GM04504 (cell line): ENCODE results near the gene TEK.
"Not testable (repeated sequence)": the region's sequence is repeated elsewhere in the genome, so short reads cannot be mapped to it uniquely, and the experiment has no call there.

ENCODE experiments used
- DNase-seq: peaks from one replicate; pipeline ENCODE4 v3.0.0-alpha.2; 2012; ENCODE audit warnings: low read depth

Gene TEK

GRCh38 chr9:27227192-27227591 lies 118.2 kb downstream of the TEK start:
- no peak for DNase-seq

GRCh38 chr9:27239648-27240047 lies 130.6 kb downstream of the TEK start:
- not testable (repeated sequence) for DNase-seq

GRCh38 chr9:27247756-27248155 lies 138.7 kb downstream of the TEK start:
- DNase-seq = no peak

GRCh38 chr9:27248702-27249101 lies 139.7 kb downstream of the TEK start:
- DNase-seq = no peak

GRCh38 chr9:27258662-27259061 lies 149.6 kb downstream of the TEK start:
- DNase-seq = no peak

- DNase-seq = no peak
Observed at GRCh38 chr9:27260789-27261516, 151.9 kb downstream of the TEK start.

- DNase-seq = no peak
Observed at GRCh38 chr9:27261517-27262211, 152.6 kb downstream of the TEK start.

GRCh38 chr9:27272103-27272502 lies 163.1 kb downstream of the TEK start:
- DNase-seq = no peak

- DNase-seq = no peak
Observed at GRCh38 chr9:27273186-27273585, 164.2 kb downstream of the TEK start.

- DNase-seq = peak; percentile 20
Observed at GRCh38 chr9:27276193-27277030, 167.4 kb downstream of the TEK start.

GRCh38 chr9:27278374-27278773 lies 169.3 kb downstream of the TEK start:
- DNase-seq = no peak

- DNase-seq = no peak
Observed at GRCh38 chr9:27279611-27280010, 170.6 kb downstream of the TEK start.
